ENCODE measurements around the gene SIN3A.

Gene SIN3A

DNA sequence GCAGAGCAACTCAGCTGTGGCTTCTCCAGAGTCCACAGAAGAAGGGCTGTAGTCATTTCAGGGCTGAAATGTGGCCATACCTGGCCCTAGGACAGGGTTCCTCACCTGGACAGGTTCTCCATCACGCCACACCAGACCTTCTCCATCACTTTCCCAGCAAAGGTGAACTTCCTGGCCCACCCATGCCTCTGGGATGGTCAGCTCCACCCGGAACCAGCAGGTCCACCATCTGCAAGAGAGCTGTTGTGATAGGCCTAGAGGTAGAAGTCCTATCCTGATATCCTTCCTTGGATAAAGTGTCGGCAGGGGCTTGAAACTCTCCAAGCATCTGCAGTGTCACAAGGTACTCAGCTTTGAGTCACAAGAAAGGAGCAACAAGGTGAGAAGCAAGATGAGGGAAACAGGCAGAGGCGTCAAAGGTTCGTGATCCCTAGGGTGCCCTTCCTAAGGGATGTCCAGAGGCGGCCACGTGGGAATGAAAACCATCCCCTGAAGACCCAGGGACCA is 84.0 kb downstream of the SIN3A start:
- TF ChIP-seq, protein P1, sequence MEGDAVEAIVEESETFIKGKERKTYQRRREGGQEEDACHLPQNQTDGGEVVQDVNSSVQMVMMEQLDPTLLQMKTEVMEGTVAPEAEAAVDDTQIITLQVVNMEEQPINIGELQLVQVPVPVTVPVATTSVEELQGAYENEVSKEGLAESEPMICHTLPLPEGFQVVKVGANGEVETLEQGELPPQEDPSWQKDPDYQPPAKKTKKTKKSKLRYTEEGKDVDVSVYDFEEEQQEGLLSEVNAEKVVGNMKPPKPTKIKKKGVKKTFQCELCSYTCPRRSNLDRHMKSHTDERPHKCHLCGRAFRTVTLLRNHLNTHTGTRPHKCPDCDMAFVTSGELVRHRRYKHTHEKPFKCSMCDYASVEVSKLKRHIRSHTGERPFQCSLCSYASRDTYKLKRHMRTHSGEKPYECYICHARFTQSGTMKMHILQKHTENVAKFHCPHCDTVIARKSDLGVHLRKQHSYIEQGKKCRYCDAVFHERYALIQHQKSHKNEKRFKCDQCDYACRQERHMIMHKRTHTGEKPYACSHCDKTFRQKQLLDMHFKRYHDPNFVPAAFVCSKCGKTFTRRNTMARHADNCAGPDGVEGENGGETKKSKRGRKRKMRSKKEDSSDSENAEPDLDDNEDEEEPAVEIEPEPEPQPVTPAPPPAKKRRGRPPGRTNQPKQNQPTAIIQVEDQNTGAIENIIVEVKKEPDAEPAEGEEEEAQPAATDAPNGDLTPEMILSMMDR (IDR thresholded peaks at IDR 0.05; ENCODE audit: control insufficient read depth, insufficient read depth, low read depth, low read length, missing control alignments) = no peak
- H3K4me3 ChIP-seq (ENCODE audit: control insufficient read depth, low read depth, low read length) = peak overlapping the region; percentile 69
- DNase-seq (ENCODE audit: low read depth) = no peak

DNA sequence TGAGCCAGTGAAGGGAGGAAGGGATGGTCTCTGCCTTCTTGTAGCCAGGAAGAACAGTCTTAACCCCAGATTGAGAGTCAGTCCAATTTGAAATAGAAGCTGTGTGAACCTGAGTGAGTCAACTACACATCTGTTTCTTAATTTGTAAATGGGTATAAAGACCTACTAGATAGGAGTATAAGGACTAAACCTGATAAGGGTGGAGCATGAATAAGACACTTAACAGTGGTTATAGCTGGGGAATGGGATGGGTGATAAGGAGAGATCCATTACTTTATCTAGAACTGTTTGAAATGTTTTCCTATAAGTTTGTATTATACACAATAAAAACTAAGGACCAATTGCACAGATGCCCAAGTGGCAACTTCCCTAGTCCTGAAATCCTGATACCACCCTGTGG is 84.5 kb downstream of the SIN3A start:
- no peak for DNase-seq (ENCODE audit: low read depth)
- TF ChIP-seq, protein P1 (IDR thresholded peaks at IDR 0.05; ENCODE audit: control insufficient read depth, insufficient read depth, low read depth, low read length, missing control alignments) = no peak

DNA sequence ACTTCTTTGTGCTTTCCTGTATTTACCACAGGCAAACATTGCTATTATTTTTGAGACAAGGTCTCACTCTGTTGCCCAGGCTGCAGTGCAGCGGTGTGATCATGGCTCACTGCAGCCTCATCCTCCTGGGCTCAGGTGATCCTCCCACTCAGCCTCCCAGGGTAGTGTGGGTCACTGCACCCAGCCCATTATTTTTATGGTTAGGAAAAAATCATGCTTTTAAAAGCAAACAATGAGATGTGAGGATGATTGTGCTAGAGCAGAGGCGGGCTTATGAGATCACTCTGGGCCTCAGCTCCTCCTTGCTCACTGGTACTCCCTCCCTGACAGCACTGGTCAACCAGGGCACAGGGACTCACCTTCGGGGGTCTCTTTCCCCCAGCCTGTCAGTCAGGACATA is 85.3 kb downstream of the SIN3A start:
- no peak overlapping the region for H3K4me3 ChIP-seq (ENCODE audit: control insufficient read depth, low read depth, low read length)
- DNase-seq (ENCODE audit: low read depth) = no peak
- TF ChIP-seq, protein P1 (IDR thresholded peaks at IDR 0.05; ENCODE audit: control insufficient read depth, insufficient read depth, low read depth, low read length, missing control alignments) = no peak

More for the DNA sequence above, 84.5 kb downstream of the SIN3A start:
- H3K4me3 ChIP-seq (ENCODE audit: control insufficient read depth, low read depth, low read length) = no peak overlapping the region

DNA sequence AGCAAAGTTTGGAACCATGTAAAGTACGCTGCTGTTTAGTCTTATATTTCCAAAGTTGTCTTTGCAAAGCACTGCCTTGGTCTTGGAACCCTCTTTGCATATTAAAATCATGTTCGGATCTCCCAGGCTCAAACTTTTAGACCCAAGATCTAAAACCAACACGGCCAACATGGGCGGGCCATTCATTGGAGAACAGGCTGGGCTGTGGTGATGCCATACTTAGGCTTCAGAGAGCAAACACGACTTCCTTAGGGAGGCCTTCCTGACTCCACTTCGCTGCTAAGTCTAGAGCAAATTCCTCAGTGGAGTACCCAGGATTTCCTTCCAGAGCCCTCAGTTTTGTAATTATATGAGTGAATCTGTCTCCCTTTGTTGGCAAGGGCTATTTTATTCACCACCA is 86.6 kb downstream of the SIN3A start:
- no peak for DNase-seq (ENCODE audit: low read depth)
- TF ChIP-seq, protein P1 (IDR thresholded peaks at IDR 0.05; ENCODE audit: control insufficient read depth, insufficient read depth, low read depth, low read length, missing control alignments) = no peak
- H3K4me3 ChIP-seq (ENCODE audit: control insufficient read depth, low read depth, low read length) = no peak overlapping the region

DNA sequence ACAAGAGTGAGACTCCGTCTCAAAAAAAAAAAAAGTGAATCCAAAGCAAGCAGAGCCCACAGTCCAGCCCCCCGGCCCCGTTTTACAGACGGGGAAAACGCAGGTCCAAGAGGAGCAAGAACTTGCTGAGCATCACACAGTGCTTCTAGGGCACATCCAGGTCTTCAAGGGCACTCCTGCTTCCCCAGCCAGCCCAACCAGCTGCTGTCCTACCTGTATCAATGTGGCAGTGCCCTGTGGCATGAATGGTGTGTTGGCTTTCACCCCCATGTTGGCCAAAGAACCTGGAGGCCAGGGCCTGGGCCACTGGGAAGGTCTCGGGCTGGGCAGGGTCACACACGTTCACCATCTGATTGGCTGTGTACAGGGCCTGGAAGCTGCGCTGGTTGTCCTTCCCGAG is 87.7 kb downstream of the SIN3A start:
- TF ChIP-seq, protein P1 (IDR thresholded peaks at IDR 0.05; ENCODE audit: control insufficient read depth, insufficient read depth, low read depth, low read length, missing control alignments) = no peak
- no peak for DNase-seq (ENCODE audit: low read depth)

DNA sequence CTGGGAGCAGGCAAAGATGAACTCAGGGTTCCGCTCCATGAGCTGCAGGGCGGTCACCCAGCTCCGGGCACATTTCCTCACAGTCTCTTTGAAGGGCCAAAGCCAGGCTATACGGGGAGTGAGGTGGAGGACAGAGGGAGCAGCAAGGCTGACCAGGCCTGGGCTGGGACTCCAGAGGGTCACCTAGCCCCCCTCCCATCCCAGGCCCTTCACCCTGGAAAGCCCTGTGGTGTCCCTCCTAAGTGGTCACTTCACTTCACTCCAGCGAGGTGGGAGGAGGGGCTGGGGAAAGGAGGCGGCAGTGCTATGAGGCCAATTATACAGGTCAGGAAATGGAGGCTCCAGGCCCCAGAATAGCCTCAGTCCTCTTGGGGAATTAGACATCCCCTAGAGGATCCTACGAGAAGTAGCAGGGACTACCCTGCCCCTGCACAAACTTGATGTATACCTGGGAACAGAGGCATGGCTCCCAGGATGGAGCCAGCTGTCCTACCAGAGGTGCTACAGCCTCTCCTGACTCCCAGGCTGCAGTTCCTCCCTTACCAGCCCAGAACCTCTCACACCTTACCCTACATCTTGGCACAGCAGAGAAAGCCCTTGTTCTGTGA is 88.7 kb downstream of the SIN3A start:
- TF ChIP-seq, protein P1 (IDR thresholded peaks at IDR 0.05; ENCODE audit: control insufficient read depth, insufficient read depth, low read depth, low read length, missing control alignments) = no peak
- no peak overlapping the region for H3K4me3 ChIP-seq (ENCODE audit: control insufficient read depth, low read depth, low read length)
- no peak for DNase-seq (ENCODE audit: low read depth)

More for the DNA sequence above, 87.7 kb downstream of the SIN3A start:
- H3K4me3 ChIP-seq (ENCODE audit: control insufficient read depth, low read depth, low read length) = no peak overlapping the region

All from AG09309 (cell line).